Measurements from ENCODE around the gene TMEM120B.

Gene TMEM120B

GRCh38 chr12:121775501-121775900 lies 62.9 kb downstream of the TMEM120B start:
- Histone ChIP-seq H2BK15ac (ENCODE audit: low read length) (peak overlapping the region; percentile 94), H4K91ac (ENCODE audit: low read depth, low read length, poor library complexity) (no peak overlapping the region), H3K27ac (replicated peaks; ENCODE audit: low read length) (no peak overlapping the region), H3K4me2 (ENCODE audit: insufficient read depth, low read length, poor library complexity, severe bottlenecking) (no peak overlapping the region), H2BK12ac (ENCODE audit: low read length) (peak overlapping the region; percentile 58), H3K18ac (ENCODE audit: low read length) (peak overlapping the region; percentile 90), H3K79me1 (ENCODE audit: low read depth, low read length) (peaks cover 1% of the 10 kb centered on the region), H3K14ac (ENCODE audit: low read length) (no peak overlapping the region), H3K36me3 (replicated peaks in 1 of 2; ENCODE audit: control insufficient read depth in 2 of 2, insufficient read depth in 2 of 2, low read length in 2 of 2) (peaks cover 2 to 3% of the 10 kb centered on the region in 2 donors), H2BK5ac (ENCODE audit: low read length) (peak overlapping the region; percentile 82), H4K8ac (ENCODE audit: low read depth, low read length) (no peak overlapping the region), H3K9ac (ENCODE audit: low read depth, low read length, poor library complexity) (peak overlapping the region; percentile 44), H3K4ac (ENCODE audit: low read length) (peak overlapping the region; percentile 66), H3K4me1 (ENCODE audit: control insufficient read depth in 2 of 2, insufficient read depth in 1 of 2, low read depth in 1 of 2, low read length in 2 of 2) (peaks cover 0 to 15% of the 10 kb centered on the region in 2 donors), H2AK5ac (ENCODE audit: low read depth, low read length) (peak overlapping the region; percentile 94), H3K23ac (ENCODE audit: low read depth, low read length, poor library complexity) (no peak overlapping the region), H2AFZ (ENCODE audit: low read length) (no peak overlapping the region), H3K27me3 (ENCODE audit: control insufficient read depth in 3 of 3, insufficient read depth in 3 of 3, low read depth in 1 of 3, low read length in 3 of 3) (no peaks in the 10 kb centered on the region), H2BK120ac (ENCODE audit: low read depth, low read length) (no peak overlapping the region), H3K4me3 (ENCODE audit: low read length in 2 of 2) (no peak overlapping the region), H3K9me3 (replicated peaks in 1 of 2; ENCODE audit: control insufficient read depth in 2 of 2, insufficient read depth in 1 of 2, low read depth in 1 of 2, low read length in 2 of 2) (no peaks in the 10 kb centered on the region)
- DNase-seq (ENCODE audit: low spot score), result no peak
- WGBS, 2 donors (ENCODE audit: extremely low coverage in 2 of 2, insufficient read length in 2 of 2, insufficient replicate concordance in 1 of 2), result no CpG with 5 or more reads among the region's 16 CpGs

- Histone ChIP-seq H2AK5ac (ENCODE audit: low read depth, low read length) (peak overlapping the region; percentile 30), H2BK5ac (ENCODE audit: low read length) (no peak overlapping the region), H3K18ac (ENCODE audit: low read length) (peak overlapping the region; percentile 90), H3K4me2 (ENCODE audit: insufficient read depth, low read length, poor library complexity, severe bottlenecking) (no peak overlapping the region), H3K79me1 (ENCODE audit: low read depth, low read length) (peaks cover 1% of the 10 kb centered on the region), H3K27ac (replicated peaks; ENCODE audit: low read length) (no peak overlapping the region), H4K8ac (ENCODE audit: low read depth, low read length) (no peak overlapping the region), H3K4me1 (ENCODE audit: control insufficient read depth in 2 of 2, insufficient read depth in 1 of 2, low read depth in 1 of 2, low read length in 2 of 2) (peaks cover under 1 to 11% of the 10 kb centered on the region in 2 donors), H3K4ac (ENCODE audit: low read length) (no peak overlapping the region), H3K23ac (ENCODE audit: low read depth, low read length, poor library complexity) (peak overlapping the region; percentile 66), H2AFZ (ENCODE audit: low read length) (no peak overlapping the region), H3K9ac (ENCODE audit: low read depth, low read length, poor library complexity) (no peak overlapping the region), H3K4me3 (ENCODE audit: low read length in 2 of 2) (no peak overlapping the region), H2BK120ac (ENCODE audit: low read depth, low read length) (no peak overlapping the region), H3K9me3 (replicated peaks in 1 of 2; ENCODE audit: control insufficient read depth in 2 of 2, insufficient read depth in 1 of 2, low read depth in 1 of 2, low read length in 2 of 2) (no peaks in the 10 kb centered on the region), H3K14ac (ENCODE audit: low read length) (no peak overlapping the region), H2BK12ac (ENCODE audit: low read length) (peak overlapping the region; percentile 88), H3K36me3 (replicated peaks in 1 of 2; ENCODE audit: control insufficient read depth in 2 of 2, insufficient read depth in 2 of 2, low read length in 2 of 2) (peaks cover 3 to 5% of the 10 kb centered on the region in 2 donors), H3K27me3 (ENCODE audit: control insufficient read depth in 3 of 3, insufficient read depth in 3 of 3, low read depth in 1 of 3, low read length in 3 of 3) (no peaks in the 10 kb centered on the region), H4K91ac (ENCODE audit: low read depth, low read length, poor library complexity) (no peak overlapping the region), H2BK15ac (ENCODE audit: low read length) (no peak overlapping the region)
- peak; percentile 69 for DNase-seq (ENCODE audit: low spot score)
- no CpG with 5 or more reads among the region's 24 CpGs for WGBS, 2 donors (ENCODE audit: extremely low coverage in 2 of 2, insufficient read length in 2 of 2, insufficient replicate concordance in 1 of 2)
Observed at GRCh38 chr12:121776190-121777098, 63.9 kb downstream of the TMEM120B start.

- Histone ChIP-seq H4K91ac (ENCODE audit: low read depth, low read length, poor library complexity) (no peak overlapping the region), H3K14ac (ENCODE audit: low read length) (peak overlapping the region; percentile 71), H3K23ac (ENCODE audit: low read depth, low read length, poor library complexity) (peak overlapping the region; percentile 89), H2BK5ac (ENCODE audit: low read length) (no peak overlapping the region), H3K9ac (ENCODE audit: low read depth, low read length, poor library complexity) (peak overlapping the region; percentile 44), H2AFZ (ENCODE audit: low read length) (no peak overlapping the region), H3K9me3 (replicated peaks in 1 of 2; ENCODE audit: control insufficient read depth in 2 of 2, insufficient read depth in 1 of 2, low read depth in 1 of 2, low read length in 2 of 2) (no peaks in the 10 kb centered on the region), H3K4me2 (ENCODE audit: insufficient read depth, low read length, poor library complexity, severe bottlenecking) (no peak overlapping the region), H2AK5ac (ENCODE audit: low read depth, low read length) (peak overlapping the region; percentile 46), H2BK120ac (ENCODE audit: low read depth, low read length) (no peak overlapping the region), H3K79me1 (ENCODE audit: low read depth, low read length) (peaks cover 1% of the 10 kb centered on the region), H3K4me3 (ENCODE audit: low read length in 2 of 2) (no peak overlapping the region), H3K4ac (ENCODE audit: low read length) (no peak overlapping the region), H3K4me1 (ENCODE audit: control insufficient read depth in 2 of 2, insufficient read depth in 1 of 2, low read depth in 1 of 2, low read length in 2 of 2) (peaks cover 8 to 16% of the 10 kb centered on the region in 2 donors), H3K27me3 (ENCODE audit: control insufficient read depth in 3 of 3, insufficient read depth in 3 of 3, low read depth in 1 of 3, low read length in 3 of 3) (no peaks in the 10 kb centered on the region), H2BK12ac (ENCODE audit: low read length) (peak overlapping the region; percentile 22), H2BK15ac (ENCODE audit: low read length) (peak overlapping the region; percentile 75), H3K36me3 (replicated peaks in 1 of 2; ENCODE audit: control insufficient read depth in 2 of 2, insufficient read depth in 2 of 2, low read length in 2 of 2) (peaks cover 3 to 5% of the 10 kb centered on the region in 2 donors), H4K8ac (ENCODE audit: low read depth, low read length) (no peak overlapping the region), H3K18ac (ENCODE audit: low read length) (no peak overlapping the region), H3K27ac (replicated peaks; ENCODE audit: low read length) (no peak overlapping the region)
- no CpG with 5 or more reads among the region's 17 CpGs for WGBS, 2 donors (ENCODE audit: extremely low coverage in 2 of 2, insufficient read length in 2 of 2, insufficient replicate concordance in 1 of 2)
- DNase-seq (ENCODE audit: low spot score), result no peak
Observed at GRCh38 chr12:121778567-121779421, 66.2 kb downstream of the TMEM120B start.
